CD4-positive, alpha-beta T cell treated with Interferon gamma for 1 hour (primary cell): ENCODE results near the gene TMOD1.
"Not testable (repeated sequence)": the region's sequence is repeated elsewhere in the genome, so short reads cannot be mapped to it uniquely, and the experiment has no call there.

Experiments used
- DNase-seq: peaks from one replicate; pipeline ENCODE4 v3.0.0-alpha.2; 2020

Gene TMOD1

DNA sequence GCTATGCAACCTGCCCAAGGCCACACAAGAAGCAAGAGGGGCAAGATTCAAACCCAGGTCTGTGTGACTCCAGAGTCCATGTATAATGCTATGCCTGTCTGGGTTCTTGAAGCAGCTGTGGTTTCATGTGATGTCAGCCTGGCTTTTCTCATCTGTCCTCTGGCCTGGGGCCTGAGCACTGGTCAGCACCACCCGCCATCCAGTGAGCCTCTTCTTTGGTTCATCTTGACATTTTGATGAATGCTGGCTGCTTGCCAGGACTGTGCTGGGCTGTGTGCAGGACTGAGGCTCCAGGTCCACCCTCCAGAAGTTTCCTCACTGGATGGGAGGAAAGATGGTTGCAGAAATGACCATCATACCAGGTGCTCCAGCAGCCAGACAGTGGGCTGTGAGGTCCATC is 70.2 kb downstream of the TMOD1 start:
- DNase-seq, result no peak

- DNase-seq, result no peak
Observed at GRCh38 chr9:97572196-97572891, 70.9 kb downstream of the TMOD1 start.

DNA sequence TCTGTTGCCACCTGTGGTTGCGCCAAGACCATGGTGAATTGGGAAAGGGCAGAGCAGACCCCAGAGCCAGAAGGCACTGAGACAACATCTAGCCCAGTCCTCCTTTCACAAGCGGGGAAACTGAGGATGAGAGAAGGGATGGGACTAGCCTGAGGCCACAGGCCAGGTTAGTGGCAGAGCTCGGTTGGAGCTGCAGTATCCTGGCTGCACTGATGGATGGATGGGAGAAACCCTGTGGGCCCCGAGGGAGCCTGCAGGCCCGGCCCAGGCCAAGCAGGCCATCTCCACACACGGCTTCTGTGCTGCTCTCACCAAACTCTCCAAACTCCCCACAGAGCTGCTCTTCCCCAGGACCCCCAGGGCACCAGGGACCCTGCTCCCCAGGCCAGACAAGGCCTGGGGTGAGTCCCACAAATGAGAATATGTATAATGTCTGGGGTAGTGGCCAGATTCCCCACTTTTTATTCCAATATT is 71.5 kb downstream of the TMOD1 start:
- no peak for DNase-seq

DNA sequence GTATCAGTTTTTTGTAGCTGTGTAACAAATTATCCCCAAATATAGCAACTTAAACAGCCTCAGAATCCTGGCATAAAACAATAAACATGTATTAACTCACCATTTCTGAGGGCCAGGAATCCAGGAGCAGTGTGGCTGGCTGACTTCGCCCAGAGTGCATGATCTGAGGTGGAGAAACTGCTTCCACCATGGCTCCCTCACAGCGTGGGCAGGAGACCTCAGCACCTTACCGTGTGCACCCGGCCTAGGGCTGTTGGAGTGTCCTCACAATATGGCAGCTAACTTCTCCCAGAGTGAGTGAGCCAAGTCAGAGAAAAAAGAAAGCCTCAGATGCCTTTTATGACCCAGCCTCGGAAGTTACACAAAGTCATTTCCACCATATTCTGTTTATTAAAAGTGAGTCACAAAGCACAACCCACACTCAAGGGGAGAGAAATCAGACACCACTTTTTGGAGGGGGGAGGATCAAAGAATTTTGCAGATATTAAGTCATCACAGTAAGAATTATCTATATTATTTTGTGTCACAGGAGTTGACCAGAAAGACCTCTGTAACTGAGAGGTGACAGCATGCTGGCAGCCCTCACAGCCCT is 72.1 kb downstream of the TMOD1 start:
- no peak for DNase-seq

DNA sequence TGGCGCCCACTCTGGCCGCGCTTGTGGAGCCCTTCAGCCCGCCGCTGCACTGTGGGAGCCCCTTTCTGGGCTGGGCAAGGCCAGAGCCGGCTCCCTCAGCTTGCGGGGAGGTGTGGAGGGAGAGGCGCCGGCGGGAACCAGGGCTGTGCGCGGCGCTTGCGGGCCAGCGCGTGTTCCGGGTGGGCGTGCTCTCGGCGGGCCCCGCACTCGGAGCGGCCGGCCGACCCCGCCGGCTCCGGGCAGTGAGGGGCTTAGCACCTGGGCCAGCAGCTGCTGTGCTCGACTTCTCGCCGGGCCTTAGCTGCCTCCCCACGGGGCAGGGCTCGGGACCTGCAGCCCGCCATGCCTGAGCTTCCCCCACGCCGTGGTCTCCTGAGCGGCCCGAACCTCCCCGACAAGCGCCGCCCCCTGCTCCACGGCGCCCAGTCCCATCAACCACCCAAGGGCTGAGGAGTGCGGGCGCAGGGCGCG is 72.7 kb downstream of the TMOD1 start:
- DNase-seq, result not testable (repeated sequence)

GRCh38 chr9:97574921-97575672 is 73.6 kb downstream of the TMOD1 start:
- peak; percentile 42 for DNase-seq

DNA sequence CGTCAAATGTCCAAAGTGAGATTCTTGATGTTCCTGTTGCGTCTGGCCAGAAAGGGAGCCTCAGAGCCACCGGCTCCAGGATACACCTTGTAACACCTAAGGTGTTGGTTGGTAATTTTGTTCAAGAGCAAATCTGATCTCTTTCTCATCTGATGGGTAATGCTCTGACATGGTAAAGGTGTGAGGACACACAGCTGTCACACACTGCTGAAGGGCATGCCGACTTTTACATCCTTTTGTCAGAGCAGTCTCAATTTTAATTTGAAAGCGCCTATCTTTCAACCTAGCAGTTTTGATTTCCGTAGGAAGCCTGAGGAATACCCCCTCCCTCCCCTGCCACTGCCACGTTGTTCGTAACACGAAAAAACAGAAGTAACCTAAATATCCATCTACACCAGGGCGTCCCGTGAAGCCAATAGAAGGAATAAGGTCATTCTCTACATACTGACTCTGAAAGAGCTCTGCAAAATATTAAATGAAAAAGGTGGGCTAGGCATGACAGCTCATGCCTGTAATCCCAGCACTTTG is 74.3 kb downstream of the TMOD1 start:
- DNase-seq, result no peak

- no peak for DNase-seq
Observed at GRCh38 chr9:97577051-97577450, 75.6 kb downstream of the TMOD1 start.

- no peak for DNase-seq
Observed at GRCh38 chr9:97578846-97579245, 77.4 kb downstream of the TMOD1 start.

GRCh38 chr9:97579914-97580313 is 78.4 kb downstream of the TMOD1 start:
- DNase-seq, result no peak

DNA sequence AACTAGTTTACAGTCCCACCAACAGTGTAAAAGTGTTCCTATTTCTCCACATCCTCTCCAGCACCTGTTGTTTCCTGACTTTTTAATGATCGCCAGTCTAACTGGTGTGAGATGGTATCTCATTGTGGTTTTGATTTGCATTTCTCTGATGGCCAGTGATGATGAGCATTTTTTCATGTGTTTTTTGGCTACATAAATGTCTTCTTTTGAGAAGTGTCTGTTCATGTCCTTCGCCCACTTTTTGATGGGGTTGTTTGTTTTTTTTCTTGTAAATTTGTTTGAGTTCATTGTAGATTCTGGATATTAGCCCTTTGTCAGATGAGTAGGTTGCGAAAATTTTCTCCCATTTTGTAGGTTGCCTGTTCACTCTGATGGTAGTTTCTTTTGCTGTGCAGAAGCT is 80.1 kb downstream of the TMOD1 start:
- DNase-seq, result not testable (repeated sequence)

DNA sequence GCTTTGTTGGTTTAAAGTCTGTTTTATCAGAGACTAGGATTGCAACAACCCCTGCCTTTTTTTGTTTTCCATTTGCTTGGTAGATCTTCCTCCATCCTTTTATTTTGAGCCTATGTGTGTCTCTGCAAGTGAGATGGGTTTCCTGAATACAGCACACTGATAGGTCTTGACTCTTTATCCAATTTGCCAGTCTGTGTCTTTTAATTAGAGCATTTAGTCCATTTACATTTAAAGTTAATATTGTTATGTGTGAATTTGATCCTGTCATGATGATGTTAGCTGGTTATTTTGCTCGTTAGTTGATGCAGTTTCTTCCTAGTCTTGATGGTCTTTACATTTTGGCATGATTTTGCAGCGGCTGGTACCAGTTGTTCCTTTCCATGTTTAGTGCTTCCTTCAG is 83.3 kb downstream of the TMOD1 start:
- not testable (repeated sequence) for DNase-seq

- not testable (repeated sequence) for DNase-seq
Observed at GRCh38 chr9:97586909-97587308, 85.4 kb downstream of the TMOD1 start.

GRCh38 chr9:97591535-97591934 is 90.1 kb downstream of the TMOD1 start:
- DNase-seq, result no peak

GRCh38 chr9:97592126-97592525 is 90.7 kb downstream of the TMOD1 start:
- no peak for DNase-seq

- no peak for DNase-seq
Observed at GRCh38 chr9:97593960-97594359, 92.5 kb downstream of the TMOD1 start.

GRCh38 chr9:97594381-97594921 is 93.0 kb downstream of the TMOD1 start:
- DNase-seq, result no peak

- DNase-seq, result no peak
Observed at GRCh38 chr9:97596906-97597305, 95.4 kb downstream of the TMOD1 start.

DNA sequence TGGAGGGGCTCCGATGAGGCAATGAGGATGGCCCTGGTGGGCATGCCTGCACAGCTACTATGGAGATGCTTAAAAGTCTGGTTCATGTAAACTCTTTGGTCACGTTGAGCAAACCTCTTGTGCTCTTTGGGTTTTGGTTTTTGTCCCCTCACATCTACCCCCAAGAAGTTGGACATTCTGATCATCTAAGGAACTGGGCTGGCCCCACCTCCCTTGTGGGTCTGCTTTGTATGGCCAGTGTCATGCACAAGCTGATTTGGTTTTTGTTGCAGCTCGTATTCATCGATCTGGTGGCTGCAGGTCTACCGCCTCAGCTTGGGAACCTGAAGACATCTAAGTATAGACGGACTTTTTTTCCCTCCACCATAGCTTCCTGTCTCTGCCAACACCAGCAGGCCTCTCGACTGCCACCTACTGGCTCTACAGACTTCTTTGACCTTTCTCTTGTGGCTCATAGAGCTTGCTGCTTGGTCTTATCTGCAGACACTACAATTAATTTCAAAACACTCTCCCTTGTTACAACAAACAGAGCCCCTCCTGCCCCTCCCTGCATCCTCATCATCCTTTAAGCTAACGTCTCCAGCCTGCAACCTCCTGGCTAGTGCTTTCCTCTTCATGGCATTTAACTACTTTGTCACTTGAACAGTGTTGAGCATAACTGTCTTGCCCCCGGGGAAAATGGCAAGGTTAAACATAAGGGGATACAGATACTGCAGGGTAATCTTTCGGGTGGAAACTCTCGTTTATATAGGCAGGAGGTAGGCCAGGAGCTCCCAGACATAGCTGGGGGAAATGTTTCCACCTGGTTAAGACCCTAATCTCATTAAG is 97.2 kb downstream of the TMOD1 start:
- peak; percentile 56 for DNase-seq

- no peak for DNase-seq
Observed at GRCh38 chr9:97599314-97599846, 97.9 kb downstream of the TMOD1 start.

- no peak for DNase-seq
Observed at GRCh38 chr9:97600531-97601227, 99.2 kb downstream of the TMOD1 start.
